ENCODE results near the gene MRPS18B.

DNA sequence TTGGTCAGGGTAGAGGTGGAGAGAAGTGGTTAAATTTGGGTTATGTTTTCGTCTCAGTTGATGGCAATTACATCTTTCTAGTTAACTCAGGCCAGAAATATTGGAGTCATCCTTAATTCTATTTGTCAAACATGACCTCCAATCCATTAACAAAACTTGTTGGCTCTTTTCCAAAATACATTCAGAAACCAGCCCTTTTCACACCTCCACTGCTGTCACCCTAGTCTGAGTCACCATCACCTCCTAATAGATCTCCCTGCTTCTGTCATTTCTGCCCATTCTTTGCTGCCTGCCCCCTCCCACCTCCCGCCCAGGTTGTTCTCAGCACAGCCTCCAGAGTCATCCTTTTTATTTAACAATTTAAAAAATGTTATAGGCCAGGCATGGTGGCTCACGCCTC lies 49.4 kb upstream of the MRPS18B start:
- TF ChIP-seq, protein P1, sequence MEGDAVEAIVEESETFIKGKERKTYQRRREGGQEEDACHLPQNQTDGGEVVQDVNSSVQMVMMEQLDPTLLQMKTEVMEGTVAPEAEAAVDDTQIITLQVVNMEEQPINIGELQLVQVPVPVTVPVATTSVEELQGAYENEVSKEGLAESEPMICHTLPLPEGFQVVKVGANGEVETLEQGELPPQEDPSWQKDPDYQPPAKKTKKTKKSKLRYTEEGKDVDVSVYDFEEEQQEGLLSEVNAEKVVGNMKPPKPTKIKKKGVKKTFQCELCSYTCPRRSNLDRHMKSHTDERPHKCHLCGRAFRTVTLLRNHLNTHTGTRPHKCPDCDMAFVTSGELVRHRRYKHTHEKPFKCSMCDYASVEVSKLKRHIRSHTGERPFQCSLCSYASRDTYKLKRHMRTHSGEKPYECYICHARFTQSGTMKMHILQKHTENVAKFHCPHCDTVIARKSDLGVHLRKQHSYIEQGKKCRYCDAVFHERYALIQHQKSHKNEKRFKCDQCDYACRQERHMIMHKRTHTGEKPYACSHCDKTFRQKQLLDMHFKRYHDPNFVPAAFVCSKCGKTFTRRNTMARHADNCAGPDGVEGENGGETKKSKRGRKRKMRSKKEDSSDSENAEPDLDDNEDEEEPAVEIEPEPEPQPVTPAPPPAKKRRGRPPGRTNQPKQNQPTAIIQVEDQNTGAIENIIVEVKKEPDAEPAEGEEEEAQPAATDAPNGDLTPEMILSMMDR (IDR thresholded peaks at IDR 0.05): no peak
- TF ChIP-seq POLR2AphosphoS5 (IDR thresholded peaks at IDR 0.05; ENCODE audit: low read depth, low read length): no peak
- TF ChIP-seq, protein P2, sequence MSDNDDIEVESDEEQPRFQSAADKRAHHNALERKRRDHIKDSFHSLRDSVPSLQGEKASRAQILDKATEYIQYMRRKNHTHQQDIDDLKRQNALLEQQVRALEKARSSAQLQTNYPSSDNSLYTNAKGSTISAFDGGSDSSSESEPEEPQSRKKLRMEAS (IDR thresholded peaks at IDR 0.05; ENCODE audit: low read depth): no peak

Data from SK-N-SH (cell line).